ENCODE measurements around the gene GJC1.
A peak's percentile ranks its signal among the peaks of the same experiment; 100 is the strongest.

GJC1 gene

GRCh38 chr17:44796731-44797130 is 33.4 kb downstream of the GJC1 start:
- FAIRE-seq, result no peak

GRCh38 chr17:44795928-44796327 is 34.2 kb downstream of the GJC1 start:
- FAIRE-seq, result no peak

- no peak for FAIRE-seq
Observed at GRCh38 chr17:44795421-44795820, 34.7 kb downstream of the GJC1 start.

- FAIRE-seq, result peak; percentile 70
Observed at GRCh38 chr17:44794851-44795413, 35.2 kb downstream of the GJC1 start.

GRCh38 chr17:44793885-44794842 is 35.9 kb downstream of the GJC1 start:
- FAIRE-seq, result no peak

GRCh38 chr17:44792276-44792675 is 37.8 kb downstream of the GJC1 start:
- FAIRE-seq, result no peak

GRCh38 chr17:44788139-44788538 is 41.9 kb downstream of the GJC1 start:
- FAIRE-seq, result no peak

- no peak for FAIRE-seq
Observed at GRCh38 chr17:44787271-44787940, 42.7 kb downstream of the GJC1 start.

GRCh38 chr17:44786551-44787081 is 43.5 kb downstream of the GJC1 start:
- FAIRE-seq, result no peak

- FAIRE-seq, result no peak
Observed at GRCh38 chr17:44785921-44786320, 44.2 kb downstream of the GJC1 start.

- no peak for FAIRE-seq
Observed at GRCh38 chr17:44782326-44782850, 47.7 kb downstream of the GJC1 start.

GRCh38 chr17:44781551-44782325 is 48.3 kb downstream of the GJC1 start:
- no peak for FAIRE-seq

GRCh38 chr17:44780845-44781480 is 49.1 kb downstream of the GJC1 start:
- no peak for FAIRE-seq

- FAIRE-seq, result no peak
Observed at GRCh38 chr17:44780161-44780560, 49.9 kb downstream of the GJC1 start.

- no peak for FAIRE-seq
Observed at GRCh38 chr17:44779211-44780025, 50.7 kb downstream of the GJC1 start.

- no peak for FAIRE-seq
Observed at GRCh38 chr17:44778656-44779210, 51.4 kb downstream of the GJC1 start.

- FAIRE-seq, result no peak
Observed at GRCh38 chr17:44777394-44778348, 52.4 kb downstream of the GJC1 start.

- FAIRE-seq, result no peak
Observed at GRCh38 chr17:44776628-44777393, 53.3 kb downstream of the GJC1 start.
